NCI-H146 (cell line): ENCODE measurements around the gene ATAD1.

Source experiments
- DNase-seq: peaks from one replicate; lab custom pipeline; 2025; lab: John Stamatoyannopoulos, UW

Gene ATAD1

DNA sequence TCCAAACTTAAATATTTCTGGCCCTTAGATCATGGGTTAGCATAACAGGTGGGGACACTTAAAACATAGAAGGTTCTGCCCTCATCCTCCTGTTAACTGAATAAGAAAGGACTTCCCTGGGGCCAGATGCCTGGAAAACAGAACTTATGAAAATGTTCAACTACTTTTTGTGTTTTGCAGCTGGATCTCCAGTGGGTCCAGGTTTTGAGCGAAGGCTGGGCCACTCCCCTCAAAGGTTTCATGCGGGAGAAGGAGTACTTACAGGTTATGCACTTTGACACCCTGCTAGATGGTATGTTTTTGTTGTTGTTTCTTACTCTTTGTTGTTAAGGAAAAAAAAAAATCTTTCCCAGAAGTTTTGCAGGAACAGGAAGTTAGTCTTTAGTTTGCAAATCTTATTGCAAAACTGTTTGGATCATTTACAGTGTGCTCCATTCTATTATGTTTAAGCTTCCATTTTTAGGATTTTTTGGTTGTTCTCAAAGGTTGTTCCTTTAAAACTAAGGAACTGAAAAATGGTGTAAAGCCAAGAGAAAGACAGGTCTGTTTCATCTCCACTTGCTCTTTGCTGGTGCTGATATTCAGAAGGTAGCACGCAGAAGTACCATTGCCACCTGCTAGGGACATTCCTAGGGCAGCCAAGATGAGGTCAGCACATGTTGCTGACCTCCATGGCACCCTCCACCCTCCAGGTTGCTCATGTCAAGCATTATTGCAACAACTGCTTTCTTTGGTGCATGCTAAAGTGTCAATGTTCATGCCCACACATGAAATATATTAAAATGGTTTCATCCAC lies 102.3 kb downstream of the ATAD1 start:
- no peak for DNase-seq

DNA sequence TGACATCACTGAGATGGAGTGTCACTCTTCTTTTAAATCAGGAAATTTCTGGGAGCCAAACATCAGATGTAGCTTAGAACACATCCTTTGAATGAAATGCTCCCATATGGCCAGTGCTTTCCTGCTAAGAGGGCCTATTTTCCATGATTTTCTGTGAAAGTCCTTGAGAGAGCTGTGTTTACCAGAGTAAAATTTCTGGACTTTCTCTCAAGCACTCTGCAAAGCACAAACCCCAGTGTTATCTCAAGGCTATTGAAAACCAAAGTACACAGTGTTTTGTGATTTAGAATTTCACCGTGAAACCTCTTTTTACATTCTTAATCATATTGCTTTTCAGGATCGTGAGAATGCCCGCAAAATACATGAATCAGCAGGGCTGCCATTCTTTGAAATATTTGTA lies 104.3 kb downstream of the ATAD1 start:
- DNase-seq: no peak

DNA sequence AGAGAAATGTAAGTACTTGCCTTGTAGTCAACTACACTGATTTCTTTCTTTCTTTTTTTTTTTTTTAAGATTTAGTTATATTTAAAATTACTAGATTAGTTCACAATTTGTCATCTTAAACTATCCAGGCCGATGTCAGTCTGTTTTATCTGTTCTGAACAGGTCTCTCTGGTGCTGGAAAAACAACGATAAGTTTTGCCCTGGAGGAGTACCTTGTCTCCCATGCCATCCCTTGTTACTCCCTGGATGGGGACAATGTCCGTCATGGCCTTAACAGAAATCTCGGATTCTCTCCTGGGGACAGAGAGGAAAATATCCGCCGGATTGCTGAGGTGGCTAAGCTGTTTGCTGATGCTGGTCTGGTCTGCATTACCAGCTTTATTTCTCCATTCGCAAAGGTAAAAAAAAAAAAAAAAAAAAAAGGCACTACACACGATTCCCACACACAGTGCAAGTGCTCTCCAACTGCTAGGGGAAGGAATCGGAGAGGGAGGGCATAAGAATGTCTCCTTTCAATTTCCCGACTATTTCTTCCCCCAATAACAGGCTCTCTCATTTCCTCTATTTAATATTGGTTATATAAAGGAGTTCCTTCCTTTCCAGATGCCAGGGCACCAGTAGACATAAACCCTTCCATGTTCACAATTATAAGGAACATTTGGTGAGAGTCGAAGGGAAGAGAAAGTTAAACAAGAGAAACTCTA lies 105.0 kb downstream of the ATAD1 start:
- no peak for DNase-seq

DNA sequence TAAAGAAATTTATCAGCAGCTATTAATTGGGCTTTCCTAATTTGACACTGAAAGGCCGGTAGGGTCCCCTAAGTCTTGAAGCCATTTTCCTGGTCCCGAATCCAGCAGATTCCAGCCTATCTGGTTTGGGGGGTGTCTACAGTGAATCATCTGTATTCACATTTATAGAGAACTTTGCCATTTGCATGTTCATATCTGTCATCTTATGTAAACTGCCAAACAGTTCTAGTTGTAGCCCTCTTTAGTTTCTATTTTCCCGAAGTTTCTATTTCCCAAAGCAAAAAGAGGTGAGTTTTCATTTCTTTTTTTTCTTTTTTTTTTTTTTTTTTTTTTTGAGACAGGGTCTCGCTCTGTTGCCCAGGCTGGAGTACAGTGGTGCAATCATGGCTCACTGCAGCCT lies 110.8 kb downstream of the ATAD1 start:
- no peak for DNase-seq

GRCh38 chr10:87706731-87707130 lies 111.3 kb downstream of the ATAD1 start:
- no peak for DNase-seq

DNA sequence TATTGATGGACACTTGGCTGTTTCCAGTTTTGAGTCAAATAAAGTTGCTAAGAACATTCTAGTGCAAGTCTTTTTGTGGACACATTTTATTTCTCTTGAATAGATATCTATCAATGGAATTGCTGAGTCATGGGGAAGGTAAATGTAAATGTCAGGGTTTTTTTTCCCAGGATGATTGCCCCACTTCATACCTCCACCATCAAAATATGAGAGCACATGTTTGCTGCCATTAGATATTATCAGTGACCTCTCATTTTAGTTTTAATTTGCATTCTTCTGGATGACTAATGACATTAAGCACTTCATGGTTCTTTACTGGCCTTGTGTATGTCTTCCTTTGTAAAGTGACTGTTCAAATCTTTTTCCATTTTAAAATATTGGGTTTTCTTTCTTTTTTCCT lies 112.7 kb downstream of the ATAD1 start:
- DNase-seq: no peak

DNA sequence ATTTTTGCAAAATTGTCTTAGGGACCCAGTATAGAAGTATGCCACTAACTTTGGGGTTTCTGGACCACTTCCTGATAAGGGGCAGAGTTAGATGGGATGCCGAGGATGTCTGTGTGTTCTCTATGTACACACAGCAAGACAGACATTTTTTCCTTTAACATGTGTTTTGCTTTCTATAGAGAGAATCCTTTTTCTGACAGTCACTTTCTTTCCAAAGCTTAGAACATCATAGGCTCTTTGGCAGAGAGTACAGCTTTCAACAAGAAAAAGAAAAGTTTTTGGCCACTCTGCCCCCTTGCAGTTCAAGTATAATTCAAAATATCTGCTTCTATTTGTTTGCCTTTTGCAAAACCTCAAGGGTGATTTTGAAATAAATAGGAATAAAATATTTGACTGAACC lies 114.3 kb downstream of the ATAD1 start:
- DNase-seq: no peak

- no peak for DNase-seq
These were observed 115.1 kb downstream of the ATAD1 start for GRCh38 chr10:87702973-87703294.

- no peak for DNase-seq
These were observed 115.6 kb downstream of the ATAD1 start for GRCh38 chr10:87702260-87702972.
